ENCODE data around the gene CHKA. TPM values are rescaled to one million over a fixed set of nuclear protein-coding genes. Genes with fewer than 3 reads are reported as not detected.

CHKA gene
- total and polyA plus RNA-seq, 9 of the 15 experiments (the other 6 are each of a cell fraction or from before 2014, with no cell fraction given): 3.6 to 37.0 (median 30.2) TPM

DNA sequence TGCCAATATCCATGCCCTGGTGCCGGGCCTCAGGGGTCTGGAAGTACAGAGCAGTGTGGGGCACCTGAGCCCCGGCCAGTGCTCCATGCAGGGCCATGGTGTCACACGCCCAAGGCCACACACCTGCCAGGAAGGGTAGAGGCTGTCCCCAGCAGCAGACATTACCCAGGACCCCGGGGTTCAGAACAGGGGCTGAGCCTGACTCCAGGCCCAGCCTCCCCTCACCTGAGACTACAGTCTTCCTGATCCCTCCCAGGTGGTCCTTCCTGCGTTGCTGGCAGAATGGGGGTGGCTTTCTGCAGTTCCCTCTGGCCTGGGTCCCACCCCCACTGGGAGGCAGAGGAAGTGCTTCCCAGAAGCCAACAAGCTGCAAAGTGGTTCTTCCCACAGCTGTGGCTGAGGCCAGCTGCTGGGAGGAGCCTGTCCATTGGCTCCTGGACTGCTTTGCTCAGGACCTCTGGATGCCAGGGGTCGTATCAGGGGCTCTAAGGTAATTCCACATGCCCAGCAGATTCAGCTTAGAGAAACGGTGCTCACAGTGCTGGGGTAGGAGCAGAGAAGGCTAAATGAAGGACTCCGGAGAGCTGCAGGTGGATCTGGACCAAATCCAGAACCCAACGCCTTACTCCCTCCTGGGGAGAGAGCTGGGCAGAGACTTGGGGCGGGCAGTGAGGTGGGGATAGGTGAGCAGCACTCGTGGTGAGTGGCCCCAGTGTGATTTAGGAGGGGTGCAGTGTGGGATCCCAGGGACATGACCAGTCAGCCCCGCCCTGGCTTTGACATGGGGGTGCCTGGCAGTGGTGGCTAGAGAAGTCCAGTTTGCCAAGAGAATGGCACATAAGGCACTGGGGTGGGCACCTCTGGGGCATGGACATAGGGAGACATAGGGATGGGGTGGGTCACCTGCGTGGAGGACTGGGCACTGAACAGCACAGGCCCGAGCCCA, 69.7 kb downstream of the CHKA start:
- Histone ChIP-seq H3K4me1 (replicated peaks in 1 of 2; ENCODE audit: control insufficient read depth in 2 of 2, insufficient read depth in 2 of 2, low read length in 2 of 2) (peaks cover 0 to 26% of the 10 kb centered on the region in 2 experiments; a peak in 1 of 5 replicates), H3K27me3 (ENCODE audit: control insufficient read depth in 2 of 2, insufficient read depth in 2 of 2, low read length in 2 of 2) (no peaks in the 10 kb centered on the region), H3K36me3 (ENCODE audit: control insufficient read depth, insufficient read depth, low read length) (peaks cover 72% of the 10 kb centered on the region; the same call in 2 of the 3 replicates), H3K9me1 (ENCODE audit: control insufficient read depth, insufficient read depth, low read length) (no peaks in the 10 kb centered on the region), H3K27ac (ENCODE audit: extremely low read depth, low read depth, low read length) (no peak overlapping the region), H2AFZ (ENCODE audit: low read depth, low read length) (no peak overlapping the region), H3K4me2 (ENCODE audit: insufficient read depth, low read length) (no peak overlapping the region), H3K4me3 (no peak overlapping the region), H3K9me3 (replicated peaks; ENCODE audit: control insufficient read depth, insufficient read depth, low read depth, low read length) (no peaks in the 10 kb centered on the region), H4K20me1 (replicated peaks; ENCODE audit: control insufficient read depth, insufficient read depth, low read length) (no peaks in the 10 kb centered on the region; the same call in 1 of the 2 replicates), H3K9ac (ENCODE audit: insufficient read depth in 1 of 2, low read depth in 2 of 2, low read length in 2 of 2) (peak overlapping the region in 1 of 2 experiments; percentile 46; a peak in 2 of 4 replicates), H3K79me2 (ENCODE audit: control insufficient read depth, insufficient read depth, low read length) (no peaks in the 10 kb centered on the region)
- POLR2A ChIA-PET: interaction anchor here (0.6 to 4.8 kb wide), 5 partner anchors 10 to 105 kb away, joined by 3 to 55 read pairs (median 3); partner anchors contain the start of gene TCIRG1
- FAIRE-seq (no peak), ATAC-seq (no peak), DNase-seq (ENCODE audit: extremely low read depth in 1 of 4, low spot score in 3 of 4) (no peak)
- in situ Hi-C loops (cut with MboI) (no loop called here), intact Hi-C loops (cut with micrococcal nuclease) (no loop called here)
- 82% methylated on average over 13 of the region's 14 CpGs for WGBS (ENCODE audit: insufficient coverage, low coverage, missing lambda C conversion rate)
- CTCF ChIA-PET (ENCODE audit: low intra/inter-chr PET ratio): no interaction called here
- no TSS peak for BruUV-seq (replicated peaks)
- TF ChIP-seq NFE2L1 (tag; IDR thresholded peaks at IDR 0.05; ENCODE audit: borderline replicate concordance, low read depth): no peak
- TF ChIP-seq KDM1A (IDR thresholded peaks at IDR 0.05): no peak
- TF ChIP-seq, protein P1, sequence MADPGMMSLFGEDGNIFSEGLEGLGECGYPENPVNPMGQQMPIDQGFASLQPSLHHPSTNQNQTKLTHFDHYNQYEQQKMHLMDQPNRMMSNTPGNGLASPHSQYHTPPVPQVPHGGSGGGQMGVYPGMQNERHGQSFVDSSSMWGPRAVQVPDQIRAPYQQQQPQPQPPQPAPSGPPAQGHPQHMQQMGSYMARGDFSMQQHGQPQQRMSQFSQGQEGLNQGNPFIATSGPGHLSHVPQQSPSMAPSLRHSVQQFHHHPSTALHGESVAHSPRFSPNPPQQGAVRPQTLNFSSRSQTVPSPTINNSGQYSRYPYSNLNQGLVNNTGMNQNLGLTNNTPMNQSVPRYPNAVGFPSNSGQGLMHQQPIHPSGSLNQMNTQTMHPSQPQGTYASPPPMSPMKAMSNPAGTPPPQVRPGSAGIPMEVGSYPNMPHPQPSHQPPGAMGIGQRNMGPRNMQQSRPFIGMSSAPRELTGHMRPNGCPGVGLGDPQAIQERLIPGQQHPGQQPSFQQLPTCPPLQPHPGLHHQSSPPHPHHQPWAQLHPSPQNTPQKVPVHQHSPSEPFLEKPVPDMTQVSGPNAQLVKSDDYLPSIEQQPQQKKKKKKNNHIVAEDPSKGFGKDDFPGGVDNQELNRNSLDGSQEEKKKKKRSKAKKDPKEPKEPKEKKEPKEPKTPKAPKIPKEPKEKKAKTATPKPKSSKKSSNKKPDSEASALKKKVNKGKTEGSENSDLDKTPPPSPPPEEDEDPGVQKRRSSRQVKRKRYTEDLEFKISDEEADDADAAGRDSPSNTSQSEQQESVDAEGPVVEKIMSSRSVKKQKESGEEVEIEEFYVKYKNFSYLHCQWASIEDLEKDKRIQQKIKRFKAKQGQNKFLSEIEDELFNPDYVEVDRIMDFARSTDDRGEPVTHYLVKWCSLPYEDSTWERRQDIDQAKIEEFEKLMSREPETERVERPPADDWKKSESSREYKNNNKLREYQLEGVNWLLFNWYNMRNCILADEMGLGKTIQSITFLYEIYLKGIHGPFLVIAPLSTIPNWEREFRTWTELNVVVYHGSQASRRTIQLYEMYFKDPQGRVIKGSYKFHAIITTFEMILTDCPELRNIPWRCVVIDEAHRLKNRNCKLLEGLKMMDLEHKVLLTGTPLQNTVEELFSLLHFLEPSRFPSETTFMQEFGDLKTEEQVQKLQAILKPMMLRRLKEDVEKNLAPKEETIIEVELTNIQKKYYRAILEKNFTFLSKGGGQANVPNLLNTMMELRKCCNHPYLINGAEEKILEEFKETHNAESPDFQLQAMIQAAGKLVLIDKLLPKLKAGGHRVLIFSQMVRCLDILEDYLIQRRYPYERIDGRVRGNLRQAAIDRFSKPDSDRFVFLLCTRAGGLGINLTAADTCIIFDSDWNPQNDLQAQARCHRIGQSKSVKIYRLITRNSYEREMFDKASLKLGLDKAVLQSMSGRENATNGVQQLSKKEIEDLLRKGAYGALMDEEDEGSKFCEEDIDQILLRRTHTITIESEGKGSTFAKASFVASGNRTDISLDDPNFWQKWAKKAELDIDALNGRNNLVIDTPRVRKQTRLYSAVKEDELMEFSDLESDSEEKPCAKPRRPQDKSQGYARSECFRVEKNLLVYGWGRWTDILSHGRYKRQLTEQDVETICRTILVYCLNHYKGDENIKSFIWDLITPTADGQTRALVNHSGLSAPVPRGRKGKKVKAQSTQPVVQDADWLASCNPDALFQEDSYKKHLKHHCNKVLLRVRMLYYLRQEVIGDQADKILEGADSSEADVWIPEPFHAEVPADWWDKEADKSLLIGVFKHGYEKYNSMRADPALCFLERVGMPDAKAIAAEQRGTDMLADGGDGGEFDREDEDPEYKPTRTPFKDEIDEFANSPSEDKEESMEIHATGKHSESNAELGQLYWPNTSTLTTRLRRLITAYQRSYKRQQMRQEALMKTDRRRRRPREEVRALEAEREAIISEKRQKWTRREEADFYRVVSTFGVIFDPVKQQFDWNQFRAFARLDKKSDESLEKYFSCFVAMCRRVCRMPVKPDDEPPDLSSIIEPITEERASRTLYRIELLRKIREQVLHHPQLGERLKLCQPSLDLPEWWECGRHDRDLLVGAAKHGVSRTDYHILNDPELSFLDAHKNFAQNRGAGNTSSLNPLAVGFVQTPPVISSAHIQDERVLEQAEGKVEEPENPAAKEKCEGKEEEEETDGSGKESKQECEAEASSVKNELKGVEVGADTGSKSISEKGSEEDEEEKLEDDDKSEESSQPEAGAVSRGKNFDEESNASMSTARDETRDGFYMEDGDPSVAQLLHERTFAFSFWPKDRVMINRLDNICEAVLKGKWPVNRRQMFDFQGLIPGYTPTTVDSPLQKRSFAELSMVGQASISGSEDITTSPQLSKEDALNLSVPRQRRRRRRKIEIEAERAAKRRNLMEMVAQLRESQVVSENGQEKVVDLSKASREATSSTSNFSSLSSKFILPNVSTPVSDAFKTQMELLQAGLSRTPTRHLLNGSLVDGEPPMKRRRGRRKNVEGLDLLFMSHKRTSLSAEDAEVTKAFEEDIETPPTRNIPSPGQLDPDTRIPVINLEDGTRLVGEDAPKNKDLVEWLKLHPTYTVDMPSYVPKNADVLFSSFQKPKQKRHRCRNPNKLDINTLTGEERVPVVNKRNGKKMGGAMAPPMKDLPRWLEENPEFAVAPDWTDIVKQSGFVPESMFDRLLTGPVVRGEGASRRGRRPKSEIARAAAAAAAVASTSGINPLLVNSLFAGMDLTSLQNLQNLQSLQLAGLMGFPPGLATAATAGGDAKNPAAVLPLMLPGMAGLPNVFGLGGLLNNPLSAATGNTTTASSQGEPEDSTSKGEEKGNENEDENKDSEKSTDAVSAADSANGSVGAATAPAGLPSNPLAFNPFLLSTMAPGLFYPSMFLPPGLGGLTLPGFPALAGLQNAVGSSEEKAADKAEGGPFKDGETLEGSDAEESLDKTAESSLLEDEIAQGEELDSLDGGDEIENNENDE (IDR thresholded peaks at IDR 0.05; ENCODE audit: low read depth, low read length): peak; percentile 17
- TF ChIP-seq, protein P2, sequence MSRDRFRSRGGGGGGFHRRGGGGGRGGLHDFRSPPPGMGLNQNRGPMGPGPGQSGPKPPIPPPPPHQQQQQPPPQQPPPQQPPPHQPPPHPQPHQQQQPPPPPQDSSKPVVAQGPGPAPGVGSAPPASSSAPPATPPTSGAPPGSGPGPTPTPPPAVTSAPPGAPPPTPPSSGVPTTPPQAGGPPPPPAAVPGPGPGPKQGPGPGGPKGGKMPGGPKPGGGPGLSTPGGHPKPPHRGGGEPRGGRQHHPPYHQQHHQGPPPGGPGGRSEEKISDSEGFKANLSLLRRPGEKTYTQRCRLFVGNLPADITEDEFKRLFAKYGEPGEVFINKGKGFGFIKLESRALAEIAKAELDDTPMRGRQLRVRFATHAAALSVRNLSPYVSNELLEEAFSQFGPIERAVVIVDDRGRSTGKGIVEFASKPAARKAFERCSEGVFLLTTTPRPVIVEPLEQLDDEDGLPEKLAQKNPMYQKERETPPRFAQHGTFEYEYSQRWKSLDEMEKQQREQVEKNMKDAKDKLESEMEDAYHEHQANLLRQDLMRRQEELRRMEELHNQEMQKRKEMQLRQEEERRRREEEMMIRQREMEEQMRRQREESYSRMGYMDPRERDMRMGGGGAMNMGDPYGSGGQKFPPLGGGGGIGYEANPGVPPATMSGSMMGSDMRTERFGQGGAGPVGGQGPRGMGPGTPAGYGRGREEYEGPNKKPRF (IDR thresholded peaks at IDR 0.05; ENCODE audit: low read depth, low read length): no peak
